ENCODE measurements around the gene PAN3. TPM values are rescaled to one million over a fixed set of nuclear protein-coding genes. Genes with fewer than 3 reads are reported as not detected.

PAN3 gene
- total RNA-seq, 4 donors from 2014 or later = 26.0 to 45.0 (median 34.1) TPM

GRCh38 chr13:28179974-28180373, 41.6 kb downstream of the PAN3 start:
- H3K36me3 ChIP-seq = peaks cover 0 to 13% of the 10 kb centered on the region in 2 donors
- no peaks in the 10 kb centered on the region for H3K9me3 ChIP-seq
- no peak for ATAC-seq
- no peak for TF ChIP-seq CTCF (IDR thresholded peaks at IDR 0.05)
- no peak for TF ChIP-seq POLR2AphosphoS5 (IDR thresholded peaks at IDR 0.05)
- TF ChIP-seq POLR2A (IDR thresholded peaks at IDR 0.05) = no peak
- no peak for TF ChIP-seq EP300 (IDR thresholded peaks at IDR 0.05)
- peaks cover 0 to under 1% (median 0%) of the 10 kb centered on the region in 3 donors for H3K4me1 ChIP-seq
- H3K27me3 ChIP-seq = no peaks in the 10 kb centered on the region
- H3K4me3 ChIP-seq = no peak overlapping the region
- H3K27ac ChIP-seq = no peak overlapping the region

GRCh38 chr13:28181413-28181812, 43.1 kb downstream of the PAN3 start:
- WGBS, 2 donors (ENCODE audit: low coverage in 1 of 2) = 92 to 100% methylated on average over 1 of the region's 2 CpGs
- no peak overlapping the region for H3K4me3 ChIP-seq
- no peak for TF ChIP-seq EP300 (IDR thresholded peaks at IDR 0.05)
- no peak for TF ChIP-seq CTCF (IDR thresholded peaks at IDR 0.05)
- TF ChIP-seq POLR2AphosphoS5 (IDR thresholded peaks at IDR 0.05) = no peak
- TF ChIP-seq POLR2A (IDR thresholded peaks at IDR 0.05) = no peak
- no peaks in the 10 kb centered on the region for H3K9me3 ChIP-seq
- no peak overlapping the region for H3K27ac ChIP-seq
- peaks cover 0 to 5% (median 0%) of the 10 kb centered on the region in 3 donors for H3K4me1 ChIP-seq
- no peaks in the 10 kb centered on the region for H3K27me3 ChIP-seq
- no peak for ATAC-seq
- peaks cover 0 to 9% of the 10 kb centered on the region in 2 donors for H3K36me3 ChIP-seq

GRCh38 chr13:28185256-28185655, 46.9 kb downstream of the PAN3 start:
- H3K4me1 ChIP-seq = peaks cover 0 to 5% (median 0%) of the 10 kb centered on the region in 3 donors
- WGBS, 2 donors (ENCODE audit: low coverage in 1 of 2) = 52 to 54% methylated on average over 2 of the region's 2 CpGs
- no peaks in the 10 kb centered on the region for H3K9me3 ChIP-seq
- no peak overlapping the region for H3K4me3 ChIP-seq
- peaks cover 0 to 13% of the 10 kb centered on the region in 2 donors for H3K36me3 ChIP-seq
- no peak for ATAC-seq
- H3K27ac ChIP-seq = no peak overlapping the region
- TF ChIP-seq POLR2A (IDR thresholded peaks at IDR 0.05) (no peak), EP300 (IDR thresholded peaks at IDR 0.05) (no peak), POLR2AphosphoS5 (IDR thresholded peaks at IDR 0.05) (no peak), CTCF (IDR thresholded peaks at IDR 0.05) (no peak)
- H3K27me3 ChIP-seq = no peaks in the 10 kb centered on the region

GRCh38 chr13:28199089-28199488, 60.7 kb downstream of the PAN3 start:
- no peak for ATAC-seq
- WGBS, 2 donors (ENCODE audit: low coverage in 1 of 2) = 91 to 92% methylated on average over 3 of the region's 3 CpGs
- no peaks in the 10 kb centered on the region for H3K9me3 ChIP-seq
- no peaks in the 10 kb centered on the region for H3K27me3 ChIP-seq
- no peak overlapping the region for H3K27ac ChIP-seq
- H3K4me1 ChIP-seq = no peaks in the 10 kb centered on the region
- H3K36me3 ChIP-seq = peaks cover 0 to 44% of the 10 kb centered on the region in 2 donors
- no peak overlapping the region for H3K4me3 ChIP-seq
- TF ChIP-seq POLR2A (IDR thresholded peaks at IDR 0.05) (no peak), CTCF (IDR thresholded peaks at IDR 0.05) (peak in 1 of 4 experiments; percentile 13), EP300 (IDR thresholded peaks at IDR 0.05) (no peak)

GRCh38 chr13:28204043-28204442, 65.7 kb downstream of the PAN3 start:
- no peaks in the 10 kb centered on the region for H3K27me3 ChIP-seq
- WGBS, 2 donors (ENCODE audit: low coverage in 1 of 2) = 100% methylated on average over 4 to 5 of the region's 5 CpGs

More at GRCh38 chr13:28204043-28204442, 65.7 kb downstream of the PAN3 start:
- H3K9me3 ChIP-seq = no peaks in the 10 kb centered on the region
- H3K4me1 ChIP-seq = no peaks in the 10 kb centered on the region
- H3K4me3 ChIP-seq = no peak overlapping the region
- no peak for ATAC-seq
- peaks cover 0 to 26% of the 10 kb centered on the region in 2 donors for H3K36me3 ChIP-seq
- no peak for TF ChIP-seq EP300 (IDR thresholded peaks at IDR 0.05)
- TF ChIP-seq POLR2AphosphoS5 (IDR thresholded peaks at IDR 0.05) = no peak
- no peak for TF ChIP-seq CTCF (IDR thresholded peaks at IDR 0.05)
- no peak for TF ChIP-seq POLR2A (IDR thresholded peaks at IDR 0.05)
- no peak overlapping the region for H3K27ac ChIP-seq
